IPS-NIHi7 (cell line): ENCODE measurements around the gene ADAT1.

Experiments
- DNase-seq: peaks from one replicate; pipeline ENCODE4 v3.0.0; 2012; ENCODE audit warnings: mixed read lengths; ENCODE audit errors: extremely low spot score

ADAT1 gene

GRCh38 chr16:75622761-75623605, at the start of gene ADAT1:
TSS of gene ADAT1 (minus strand) at chr16:75623281. CDS start at chr16:75620799, 2,482 bp downstream.
- peak; percentile 97 for DNase-seq

DNA sequence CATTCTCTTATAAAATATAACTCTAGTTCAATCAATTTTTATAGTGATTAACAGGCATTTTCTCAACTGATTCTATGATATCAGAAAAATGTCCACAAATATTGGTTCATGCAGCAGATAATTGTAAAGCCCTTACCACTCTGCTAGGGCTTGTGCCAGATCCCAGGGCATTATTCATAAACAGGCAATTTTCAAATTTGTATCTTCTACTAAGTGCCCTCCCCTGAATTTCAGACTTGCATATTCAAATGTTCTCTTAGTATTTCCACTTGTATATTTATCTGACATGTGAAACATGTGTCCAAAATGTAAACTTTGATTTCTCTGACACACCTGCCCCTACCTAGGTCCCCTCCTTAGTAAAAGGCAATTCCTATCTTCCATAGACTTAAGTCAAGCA, 44.4 kb upstream of the ADAT1 start:
- no peak for DNase-seq

GRCh38 chr16:75660726-75661302, 37.7 kb upstream of the ADAT1 start:
- no peak for DNase-seq

DNA sequence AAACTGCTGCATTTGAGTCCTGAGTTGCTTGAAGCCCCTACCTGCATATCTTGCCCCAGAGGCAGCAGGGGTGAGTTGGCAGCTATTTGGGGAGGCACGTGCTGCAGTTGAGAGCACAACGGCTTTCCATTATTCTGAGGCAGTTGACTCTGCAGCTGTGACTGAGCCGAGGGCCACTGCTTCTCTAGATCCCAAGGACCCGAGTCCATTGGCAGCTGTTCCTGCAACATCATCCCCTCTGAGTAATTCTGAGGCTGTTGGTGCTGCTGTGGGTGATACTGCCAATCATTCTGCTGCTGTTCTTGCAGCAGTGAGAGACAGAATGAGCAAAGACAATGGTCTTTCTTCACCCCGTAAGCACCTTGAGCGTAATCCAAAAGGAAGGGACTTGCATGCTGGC, 37.2 kb upstream of the ADAT1 start:
- DNase-seq, result no peak

DNA sequence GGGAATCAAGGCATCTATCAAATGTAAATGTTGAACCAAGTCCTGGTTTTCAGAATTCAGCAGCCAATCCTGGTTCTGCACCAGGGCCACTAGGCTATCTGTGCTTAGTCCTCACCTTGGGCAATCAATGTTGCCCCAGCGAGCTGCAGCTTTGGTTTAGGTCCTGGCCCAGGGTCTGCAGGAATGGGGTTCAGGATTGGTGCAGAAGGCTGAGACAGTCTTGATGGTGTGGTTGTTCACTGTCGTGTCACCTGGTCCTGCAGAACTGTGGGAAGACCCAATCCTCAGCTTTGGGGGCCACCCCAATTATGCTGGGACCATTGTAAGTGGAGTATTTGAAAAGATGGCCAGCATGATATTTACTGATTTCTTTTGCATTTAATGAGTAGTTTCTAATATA, 35.1 kb upstream of the ADAT1 start:
- no peak for DNase-seq

DNA sequence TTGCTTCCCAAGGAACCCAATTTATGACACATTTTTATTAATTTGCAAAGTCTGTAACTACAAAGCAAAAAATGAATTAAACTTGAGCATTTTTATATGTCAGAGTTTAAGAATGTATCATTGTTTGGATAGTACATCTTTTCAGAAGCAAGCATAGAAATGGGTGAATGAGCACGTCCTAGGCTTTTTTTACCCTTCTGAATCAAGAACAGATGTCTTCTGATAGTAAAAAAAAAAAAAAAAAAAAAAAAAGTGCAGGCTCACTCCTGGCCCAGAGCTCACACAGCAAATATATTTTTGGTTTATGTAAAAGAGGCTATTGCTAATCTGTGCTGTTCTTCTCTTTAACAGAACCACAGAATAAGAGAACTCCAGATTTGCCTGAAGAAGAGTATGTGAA, 30.8 kb upstream of the ADAT1 start:
- DNase-seq, result no peak

- peak; percentile 69 for DNase-seq
Observed at GRCh38 chr16:75648265-75649076, 25.4 kb upstream of the ADAT1 start.

GRCh38 chr16:75647492-75648264, 24.6 kb upstream of the ADAT1 start, which contains the start of the genes KARS1 and TERF2IP:
TSS of gene KARS1 (minus strand) at chr16:75647665. CDS start at chr16:75647639, 26 bp downstream.
TSS of gene TERF2IP (plus strand) at chr16:75647773. CDS start at chr16:75647883, 110 bp downstream.
- peak; percentile 96 for DNase-seq

DNA sequence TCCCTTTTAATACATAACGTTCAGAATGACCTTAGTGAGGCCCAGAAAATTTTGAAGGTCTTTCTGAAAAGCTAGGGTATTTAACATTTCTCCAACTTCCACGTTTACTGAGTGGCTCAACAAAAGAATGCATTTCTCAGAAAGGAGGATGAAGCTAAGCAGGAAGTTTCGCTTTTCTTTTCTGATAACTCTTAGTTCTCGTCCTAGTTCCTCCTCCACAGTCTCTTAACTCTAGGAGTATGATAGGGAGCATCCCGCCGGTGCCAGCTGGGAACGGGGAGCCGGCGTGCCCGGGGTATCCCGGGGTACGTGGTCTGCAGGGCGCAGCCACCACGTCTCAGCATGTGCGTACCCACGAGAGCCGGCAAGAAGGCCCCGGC, 24.0 kb upstream of the ADAT1 start:
- no peak for DNase-seq

DNA sequence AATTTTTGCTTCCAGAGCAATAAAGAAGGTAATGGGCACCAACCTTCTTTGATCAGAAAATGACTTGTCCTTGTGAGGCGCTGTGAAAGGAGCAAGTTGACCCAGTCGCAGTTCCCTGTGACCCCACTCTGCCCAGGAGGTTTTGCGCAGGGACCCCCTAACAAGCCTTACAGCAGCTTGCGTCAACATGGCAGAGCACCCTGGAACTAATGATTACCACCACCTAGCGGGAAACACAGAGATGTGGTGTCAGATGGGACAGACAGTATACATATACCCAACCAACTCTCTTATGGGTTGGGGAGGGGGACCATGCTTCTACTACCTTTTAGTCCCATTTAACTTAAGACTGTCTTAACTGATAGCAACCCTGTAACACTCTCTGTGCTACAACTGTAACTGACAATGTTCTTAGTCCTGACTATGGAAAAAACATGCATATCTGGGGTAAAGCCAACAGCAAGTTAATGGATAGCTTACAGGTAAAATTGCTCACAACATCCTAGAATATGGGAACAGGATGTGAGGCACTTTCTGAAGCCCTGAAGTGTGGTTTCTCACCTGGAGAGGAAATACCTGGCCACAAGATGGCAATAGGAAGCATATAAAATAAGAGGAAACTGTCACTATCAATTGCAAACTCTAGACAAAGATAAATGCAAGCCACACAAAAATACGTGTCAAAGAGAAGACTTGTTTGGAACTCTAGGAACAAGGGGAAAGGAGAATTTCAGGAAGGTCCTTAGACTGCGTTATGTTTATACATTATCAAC, 21.3 kb upstream of the ADAT1 start:
- DNase-seq, result no peak

DNA sequence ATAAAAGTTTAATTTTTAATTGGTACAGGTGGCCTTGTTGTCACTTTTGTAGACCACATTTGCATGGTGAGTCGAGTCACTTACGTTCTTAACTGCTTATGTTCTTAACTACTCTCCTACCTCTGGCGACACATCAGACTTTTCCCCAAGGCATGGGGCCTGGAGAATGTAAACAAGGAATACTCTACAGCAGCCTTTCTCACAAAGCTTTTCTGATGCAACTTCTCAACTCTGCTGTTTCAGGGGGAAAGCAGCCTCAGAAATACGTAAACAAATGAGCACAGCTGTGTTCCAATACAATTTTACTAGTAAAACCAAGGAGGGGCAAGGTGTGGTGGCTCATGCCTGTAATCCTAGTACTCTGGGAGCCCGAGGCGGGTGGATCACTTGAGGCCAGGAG, 17.5 kb upstream of the ADAT1 start:
- DNase-seq, result no peak

DNA sequence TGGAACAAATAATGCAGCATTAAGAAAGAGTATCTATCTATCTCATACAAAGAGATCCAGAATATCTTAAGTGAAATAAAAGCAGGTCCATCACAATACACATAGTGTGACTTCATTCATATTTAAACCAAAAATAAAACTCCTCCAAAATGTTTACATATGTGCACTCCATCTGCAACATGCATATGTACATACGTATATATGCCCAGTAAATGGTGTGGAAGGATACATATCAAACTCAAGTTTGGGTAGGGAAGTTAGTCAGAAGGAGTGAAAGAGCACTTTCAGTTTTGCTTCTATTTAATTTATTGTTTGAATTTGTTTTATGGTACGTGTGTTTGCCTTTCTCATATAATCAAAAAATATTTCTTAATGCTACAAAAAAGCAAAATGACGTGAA, 12.0 kb upstream of the ADAT1 start:
- DNase-seq, result no peak

DNA sequence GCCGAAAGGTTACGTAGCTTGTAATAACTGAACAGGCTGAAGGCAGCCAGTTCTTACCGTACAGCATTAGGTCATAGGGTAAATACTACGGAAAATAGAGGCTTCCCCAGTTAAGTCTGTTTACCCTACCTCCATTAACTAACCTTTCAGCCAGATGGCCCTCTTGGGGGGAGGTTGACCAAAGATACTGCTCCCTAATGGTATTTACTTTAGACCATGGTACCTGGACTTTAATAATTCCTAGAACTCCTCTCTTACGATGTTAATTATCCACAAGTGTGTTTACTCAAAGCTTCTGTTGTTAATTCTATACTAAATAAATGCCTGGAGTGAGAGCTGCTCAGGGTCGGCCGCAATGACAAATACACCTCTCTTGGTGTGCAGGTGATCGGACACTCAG, 9.8 kb upstream of the ADAT1 start:
- no peak for DNase-seq

DNA sequence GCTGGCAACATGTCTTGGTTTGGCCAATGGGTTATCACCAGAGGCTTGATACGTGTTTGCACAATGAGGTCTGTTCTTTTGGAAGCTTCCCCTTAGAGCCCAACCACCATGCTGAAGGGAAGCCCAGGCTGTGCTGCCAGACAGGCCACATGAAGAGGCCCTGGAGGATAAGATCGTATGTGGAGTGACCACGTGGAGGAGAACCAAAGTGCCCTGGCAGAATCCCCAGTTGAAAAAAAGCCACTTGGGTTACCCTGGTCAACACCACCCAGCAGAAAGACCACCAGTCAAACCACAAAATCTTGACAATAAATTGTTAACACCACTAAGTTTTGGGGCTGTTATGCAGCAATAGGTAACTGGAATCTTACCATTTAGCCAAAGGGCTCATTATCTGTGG, 7.0 kb upstream of the ADAT1 start:
- DNase-seq, result no peak

DNA sequence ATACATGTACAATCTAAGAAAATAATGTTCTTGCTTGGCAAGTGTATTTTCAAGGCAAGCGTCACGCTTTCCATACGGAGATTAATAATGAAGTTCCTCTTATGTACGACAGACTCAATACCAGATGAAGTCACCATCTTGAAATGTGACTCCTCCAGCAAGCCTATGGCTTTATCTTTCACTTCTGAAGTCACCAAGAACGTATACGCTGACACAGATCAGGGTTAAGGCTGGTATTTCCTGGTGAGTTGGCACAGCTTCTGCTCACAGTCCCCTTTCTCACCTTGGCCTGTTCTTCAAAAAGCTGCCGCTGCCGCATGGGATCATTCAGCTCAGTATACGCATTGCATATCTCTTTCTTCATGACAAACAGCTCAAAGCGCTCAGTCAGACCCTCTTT, 6.1 kb upstream of the ADAT1 start:
- no peak for DNase-seq

GRCh38 chr16:75628351-75628750, 5.3 kb upstream of the ADAT1 start:
- DNase-seq, result no peak

- no peak for DNase-seq
Observed at GRCh38 chr16:75627851-75628250, 4.8 kb upstream of the ADAT1 start.

GRCh38 chr16:75626806-75627205, 3.7 kb upstream of the ADAT1 start:
- DNase-seq, result no peak

DNA sequence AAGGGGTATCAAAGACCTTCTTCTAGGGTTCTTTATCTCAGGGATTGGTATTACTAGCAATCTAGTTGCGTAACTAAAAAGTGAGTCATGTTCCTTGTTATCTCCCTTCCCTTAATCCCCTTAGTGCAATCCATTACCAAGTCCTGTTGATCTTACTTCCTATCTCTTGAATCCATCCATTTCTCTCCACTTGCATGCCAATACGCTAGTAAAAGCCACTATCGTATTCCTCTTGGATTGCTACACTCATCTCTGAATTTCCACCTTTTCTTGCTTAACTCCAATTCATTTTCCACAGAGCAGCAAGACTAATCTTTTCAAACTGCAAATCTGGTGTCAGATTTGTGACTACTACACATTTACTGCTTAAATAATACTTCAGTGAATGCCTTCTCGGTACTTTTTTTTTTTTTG, 1.8 kb upstream of the ADAT1 start:
- DNase-seq, result no peak

DNA sequence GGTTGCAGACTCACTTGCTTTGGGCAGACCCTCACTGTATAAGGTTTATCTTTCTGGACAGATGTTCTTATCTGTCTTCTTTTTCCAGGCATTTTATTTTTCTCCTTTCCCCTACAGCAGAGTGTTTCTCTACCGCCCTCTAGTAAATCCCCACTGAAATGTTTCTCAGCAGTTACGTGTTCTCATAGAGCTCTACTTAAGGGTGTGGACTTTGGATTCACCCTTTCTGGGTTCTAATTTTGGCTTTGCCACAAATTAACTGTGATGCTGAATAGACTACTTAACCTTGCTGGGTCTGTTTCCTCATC, 2.0 kb downstream of the ADAT1 start:
- DNase-seq, result peak; percentile 28
